HepG2 (cell line): ENCODE data around the gene TMED6. TPM values are rescaled to one million over a fixed set of nuclear protein-coding genes. Genes with fewer than 3 reads are reported as not detected.

ENCODE experiments used
- ATAC-seq: fragments of 200-7000 bp; cut with Tn5 transposase; 3 replicates; pipeline ENCODE4 v1.9.1; 2020; ENCODE audit warnings: mild to moderate bottlenecking, moderate library complexity
- BruUV-seq: library from RNA; stranded (reverse); fragments of 400-500 nt; replicated peaks from 2 replicates; lab custom pipeline; 2021; lab: Mats Ljungman, UMichigan
- CTCF ChIA-PET: fragments of 300-600 bp; formaldehyde crosslinking; extraction: SDS; loops from one replicate; lab custom pipeline; 2021; ENCODE audit warnings: low total read pairs, inconsistent platforms, low intra/inter-chr PET ratio; lab: Yijun Ruan, JAX
- POLR2A ChIA-PET: fragments of 350-600 bp; sonication (Branson Sonifier 250); formaldehyde crosslinking; loops from one replicate; lab custom pipeline; 2020; ENCODE audit warnings: antibody characterized with exemption, inconsistent platforms; lab: Yijun Ruan, JAX
- DNase-seq: peaks from one replicate; pipeline ENCODE4 v3.0.0-alpha.2; 2015; ENCODE audit warnings: low spot score
- FAIRE-seq: peaks from 3 replicates; lab custom pipeline; 2011; peaks lifted over from hg19 to GRCh38; lab: Jason Lieb, UNC
- H2AFZ ChIP-seq: one replicate; pipeline ENCODE4 v1.6.1; 2011; ENCODE audit warnings: low read length, inconsistent platforms
- H3K27ac ChIP-seq: fragments of 300-600 bp; 3 replicates; pipeline ENCODE4 v1.8.0; 2011; ENCODE audit warnings: mixed run types, mild to moderate bottlenecking, mixed read lengths, low read length, inconsistent platforms; ENCODE audit not compliant: insufficient read depth; ENCODE audit errors: extremely low read length
- H3K27me3 ChIP-seq, 2 experiments: fragments of 200-600 bp in 1 of 2; 2 replicates in 1 of 2; 3 replicates in 1 of 2; pipeline versions ENCODE4 v1.6.0 to v1.8.0; 2011; ENCODE audit warnings: low read length in 2 of 2, mild to moderate bottlenecking in 2 of 2, moderate library complexity in 2 of 2, inconsistent platforms in 1 of 2; ENCODE audit not compliant: insufficient read depth in 2 of 2, control insufficient read depth in 1 of 2
- H3K36me3 ChIP-seq, 2 experiments: fragments of 200-600 bp in 1 of 2; replicated peaks in 1 of 2; 2 replicates in 1 of 2; 3 replicates in 1 of 2; pipeline versions ENCODE4 v1.5.1 to v1.8.0; 2011; ENCODE audit warnings: low read length in 2 of 2, inconsistent platforms in 1 of 2; ENCODE audit not compliant: insufficient read depth in 2 of 2, control insufficient read depth in 1 of 2
- H3K4me1 ChIP-seq: 2 replicates; pipeline ENCODE4 v1.5.1; 2012; ENCODE audit warnings: low read length, inconsistent platforms; ENCODE audit not compliant: insufficient read depth
- H3K4me2 ChIP-seq: 2 replicates; pipeline ENCODE4 v1.6.0; 2011; ENCODE audit warnings: low read depth, low read length, inconsistent platforms
- H3K4me3 ChIP-seq, 3 experiments: fragments of 200-600 bp in 1 of 3; sonication (generic), shearing (Covaris generic) in 1 of 3; replicated peaks in 1 of 3; 2 replicates each; pipeline ENCODE4 v1.5.1; 2011 to 2016; ENCODE audit warnings: low read length in 3 of 3, inconsistent platforms in 2 of 3, low read depth in 2 of 3, mild to moderate bottlenecking in 2 of 3, control low read depth in 1 of 3, mixed read lengths in 1 of 3; ENCODE audit not compliant: insufficient read depth in 1 of 3
- H3K79me2 ChIP-seq: one replicate; pipeline ENCODE4 v1.6.1; 2011; ENCODE audit warnings: low read length, inconsistent platforms; ENCODE audit not compliant: insufficient read depth
- H3K9ac ChIP-seq: 2 replicates; pipeline ENCODE4 v1.6.0; 2011; ENCODE audit warnings: mild to moderate bottlenecking, low read depth, low read length, inconsistent platforms; ENCODE audit not compliant: insufficient read depth
- H3K9me3 ChIP-seq: 2 replicates; pipeline ENCODE4 v1.5.1; 2012; ENCODE audit warnings: mild to moderate bottlenecking, low read length
- H4K20me1 ChIP-seq: 2 replicates; pipeline ENCODE4 v1.6.0; 2011; ENCODE audit warnings: inconsistent platforms, mild to moderate bottlenecking, low read length, moderate library complexity; ENCODE audit not compliant: insufficient read depth
- AGO1 ChIP-seq: fragments of 200-400 bp; formaldehyde crosslinking; IDR thresholded peaks from 2 replicates; pipeline ENCODE4 v1.6.1; 2017; ENCODE audit warnings: mild to moderate bottlenecking, low read depth, low read length, moderate library complexity; ENCODE audit not compliant: poor library complexity, severe bottlenecking
- AGO2 ChIP-seq: fragments of 200-400 bp; formaldehyde crosslinking; optimal IDR thresholded peaks from 2 replicates; pipeline ENCODE3; 2017; ENCODE audit warnings: mild to moderate bottlenecking, low read depth, low read length, moderate library complexity
- ASH2L ChIP-seq: fragments of 300-600, 200-600 bp; sonication (generic); IDR thresholded peaks from 2 replicates; pipeline ENCODE4 v1.7.0; 2017; ENCODE audit warnings: low read depth, mild to moderate bottlenecking, moderate library complexity, mixed read lengths, low read length; ENCODE audit not compliant: insufficient read length
- ESRRA ChIP-seq: sonication (generic); formaldehyde crosslinking; IDR thresholded peaks from 2 replicates; pipeline ENCODE4 v1.5.1; 2020; ENCODE audit warnings: mild to moderate bottlenecking, low read depth, missing genetic modification reagents
- FOXK2 ChIP-seq: fragments of 450-650 bp; IDR thresholded peaks from 2 replicates; pipeline ENCODE4 v1.6.1; 2016
- HNF4A ChIP-seq: sonication (generic); formaldehyde crosslinking; IDR thresholded peaks from 2 replicates; pipeline ENCODE4 v1.4.0; 2020; ENCODE audit warnings: missing genetic modification reagents
- KLF15 ChIP-seq: sonication (generic); formaldehyde crosslinking; IDR thresholded peaks from 2 replicates; pipeline ENCODE4 v1.8.1; 2023; ENCODE audit warnings: borderline replicate concordance, mild to moderate bottlenecking, inconsistent platforms, missing genetic modification reagents, mixed read lengths
- LCORL ChIP-seq, 2 experiments: fragments of 450-650 bp in 1 of 2; sonication (generic) in 1 of 2; formaldehyde crosslinking in 1 of 2; IDR thresholded peaks; 2 replicates each; pipeline versions ENCODE4 v1.5.0 to v1.6.1; 2017 to 2020; ENCODE audit warnings: antibody characterized with exemption in 1 of 2, missing genetic modification reagents in 1 of 2
- MAFG ChIP-seq: sonication (generic); formaldehyde crosslinking; IDR thresholded peaks from 2 replicates; pipeline ENCODE4 v1.5.1; 2020; ENCODE audit warnings: mild to moderate bottlenecking, missing genetic modification reagents
- NONO ChIP-seq, 2 experiments: fragments of 450-650 bp in 1 of 2; sonication (generic) in 1 of 2; formaldehyde crosslinking in 1 of 2; IDR thresholded peaks in 1 of 2; conservative IDR thresholded peaks in 1 of 2; 2 replicates each; pipeline versions ENCODE4 v1.6.1 to v1.8.0; 2017 to 2022; ENCODE audit warnings: mild to moderate bottlenecking in 1 of 2, missing genetic modification reagents in 1 of 2, moderate library complexity in 1 of 2
- NR2F1 ChIP-seq, 2 experiments: fragments of 450-650 bp in 1 of 2; formaldehyde crosslinking in 1 of 2; IDR thresholded peaks; 2 replicates each; pipeline versions ENCODE4 v1.5.0 to v1.6.1; 2016 to 2020; ENCODE audit warnings: mild to moderate bottlenecking in 1 of 2, missing compliant biosample characterization in 1 of 2, missing genetic modification reagents in 1 of 2, moderate library complexity in 1 of 2
- ONECUT2 ChIP-seq: sonication (generic); formaldehyde crosslinking; IDR thresholded peaks from 2 replicates; pipeline ENCODE4 v1.4.0; 2020; ENCODE audit warnings: missing genetic modification reagents
- PHB2 ChIP-seq: fragments of 450-650 bp; IDR thresholded peaks from 2 replicates; pipeline ENCODE4 v1.6.1; 2018; ENCODE audit not compliant: partially characterized antibody
- RBFOX2 ChIP-seq: fragments of 200-400 bp; formaldehyde crosslinking; IDR thresholded peaks from 2 replicates; pipeline ENCODE4 v1.6.1; 2017; ENCODE audit warnings: low read depth, mild to moderate bottlenecking, low read length
- TAF1 ChIP-seq: sonication (generic); formaldehyde crosslinking; IDR thresholded peaks from 2 replicates; pipeline ENCODE4 v1.4.0; 2020; ENCODE audit warnings: missing genetic modification reagents
- ZNF329 ChIP-seq: sonication (generic); formaldehyde crosslinking; IDR thresholded peaks from 2 replicates; pipeline ENCODE4 v1.9.0; 2021; ENCODE audit warnings: low read depth, mild to moderate bottlenecking, missing genetic modification reagents
- ZNF850 ChIP-seq: sonication (generic); formaldehyde crosslinking; conservative IDR thresholded peaks from 2 replicates; pipeline ENCODE4 v1.9.0; 2021; ENCODE audit warnings: mild to moderate bottlenecking, missing genetic modification reagents
- WGBS: methylation state at CpG from one replicate; pipeline ENCODE4 v1.1.6; 2017; ENCODE audit warnings: low lambda C conversion rate; 5-methylcytosine and 5-hydroxymethylcytosine counted together
- in situ Hi-C: cut with HindIII; loops from 2 replicates; pipeline ENCODE4 v1.10.0; 2017; ENCODE audit warnings: low pct_unique_long_range_greater_than_20kb; ENCODE audit not compliant: extremely low pct_ligation_motif_present
- intact Hi-C: fragments of 100-400 bp; cut with micrococcal nuclease; formaldehyde crosslinking; loops from one replicate; pipeline ENCODE4 v1.10.0; 2022; ENCODE audit not compliant: unreplicated experiment
- polyA plus RNA-seq, 8 experiments: library from polyadenylated mRNA; depleted of rRNA in 3 of 8; stranded (reverse) in 7 of 8; unstranded in 1 of 8; fragments of >200 nt; fragmentation: Illumina TruSeq in 4 of 8; extraction: Trizol in 4 of 8; gene quantifications; 2 replicates each; pipeline versions ENCODE4 v1.2.1 to v1.2.3, GENCODE V29; 2011 to 2016; ENCODE audit warnings: low read depth in 4 of 8, missing spikeins in 1 of 8, mixed read lengths in 1 of 8; ENCODE audit not compliant: insufficient read depth in 1 of 8
- total RNA-seq, 5 experiments: library from RNA; depleted of rRNA; stranded (reverse); fragments of >200 nt; fragmentation: Illumina TruSeq; extraction: Trizol; gene quantifications; 2 replicates each; pipeline ENCODE4 v1.2.3, GENCODE V29; 2016; ENCODE audit warnings: low read depth in 1 of 5
- TF ChIP-seq, protein P1 (sequence below): sonication (generic); formaldehyde crosslinking; IDR thresholded peaks from 2 replicates; pipeline ENCODE4 v1.8.0; 2022; ENCODE audit warnings: missing genetic modification reagents, mild to moderate bottlenecking, borderline replicate concordance

Gene TMED6
- total and polyA plus RNA-seq, 2 of the 13 experiments (the other 11 are each of a cell fraction or from before 2014, with no cell fraction given): 9.8 to 14.4 TPM

DNA sequence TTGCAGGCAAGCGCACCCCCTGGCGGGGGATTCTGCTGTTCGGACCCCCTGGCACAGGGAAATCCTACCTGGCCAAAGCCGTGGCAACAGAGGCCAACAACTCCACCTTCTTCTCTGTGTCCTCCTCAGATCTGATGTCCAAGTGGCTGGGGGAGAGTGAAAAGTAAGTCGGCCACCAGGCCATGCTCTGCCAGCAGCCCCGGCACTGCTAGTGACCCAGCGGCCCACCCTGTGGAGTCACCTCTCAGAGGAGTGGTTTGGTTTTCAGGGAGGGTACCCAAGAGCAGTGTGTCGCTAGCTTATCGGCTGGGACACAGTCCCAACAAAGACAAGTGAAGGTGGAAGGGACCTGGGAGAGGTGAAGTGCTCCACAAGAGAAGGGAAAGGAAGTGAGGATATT lies 32.2 kb downstream of the TMED6 start:
- no peak overlapping the region for H3K27ac ChIP-seq
- H3K4me3 ChIP-seq: no peak overlapping the region
- peaks cover 4% of the 10 kb centered on the region; the same call in 1 of the 2 replicates for H4K20me1 ChIP-seq
- peaks cover 11% of the 10 kb centered on the region for H3K79me2 ChIP-seq
- no peak for FAIRE-seq
- no peak overlapping the region for H2AFZ ChIP-seq
- no peaks in the 10 kb centered on the region for H3K9me3 ChIP-seq
- H3K4me1 ChIP-seq: peaks cover 13% of the 10 kb centered on the region
- in situ Hi-C loops: no loop called here
- TF ChIP-seq NONO (IDR thresholded peaks at IDR 0.05) (no peak), NONO (CRISPR knock-in tag; conservative IDR thresholded peaks at IDR 0.05) (0 out of 2 replicates have a peak, but pooled peaks have one; percentile 7), ZNF329 (CRISPR knock-in tag) (no peak), PHB2 (no peak)
- TF ChIP-seq, all 625 proteins: peak for 1
- peaks cover 59 to 88% of the 10 kb centered on the region in 2 experiments for H3K36me3 ChIP-seq
- no TSS peak for BruUV-seq
- ChIA-PET POLR2A (no interaction called here), CTCF (no interaction called here)
- over 99% methylated on average over 9 of the region's 9 CpGs for WGBS
- no peak overlapping the region for H3K4me2 ChIP-seq
- H3K27me3 ChIP-seq: no peaks in the 10 kb centered on the region
- H3K9ac ChIP-seq: no peak overlapping the region
- no peak for ATAC-seq
- intact Hi-C loops: no loop called here
- no peak for DNase-seq

DNA sequence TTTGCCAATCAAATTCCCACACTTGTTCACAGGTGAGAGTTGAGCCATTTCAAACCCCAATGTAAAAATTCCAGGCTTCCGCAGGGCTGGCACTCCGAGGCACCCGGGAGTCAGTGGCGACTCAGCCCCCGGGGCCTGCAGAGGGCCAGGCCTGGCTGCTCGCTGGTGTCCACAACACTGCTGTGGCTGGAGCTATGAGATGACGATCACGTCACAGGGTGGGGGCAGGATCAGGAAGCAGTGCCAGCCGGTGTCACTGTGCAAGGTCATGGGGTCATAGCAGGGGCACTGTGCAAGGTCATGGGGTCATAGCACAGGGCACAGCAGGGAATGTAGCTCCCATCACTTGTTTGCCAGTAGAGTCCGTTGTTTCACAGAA lies 32.7 kb downstream of the TMED6 start:
- Histone ChIP-seq H3K36me3 (peaks cover 58 to 83% of the 10 kb centered on the region in 2 experiments), H4K20me1 (peaks cover 4% of the 10 kb centered on the region; the same call in 1 of the 2 replicates), H3K27me3 (no peaks in the 10 kb centered on the region), H2AFZ (no peak overlapping the region), H3K4me2 (no peak overlapping the region), H3K9ac (no peak overlapping the region), H3K4me3 (no peak overlapping the region), H3K4me1 (peaks cover 8% of the 10 kb centered on the region; the same call in 1 of the 2 replicates), H3K9me3 (no peaks in the 10 kb centered on the region), H3K79me2 (peaks cover 8% of the 10 kb centered on the region), H3K27ac (no peak overlapping the region)
- FAIRE-seq (no peak), DNase-seq (no peak), ATAC-seq (peak; percentile 8)
- ChIA-PET POLR2A (no interaction called here), CTCF (no interaction called here)
- 90% methylated on average over 7 of the region's 10 CpGs for WGBS
- BruUV-seq: no TSS peak
- intact Hi-C loops: no loop called here
- in situ Hi-C loops: no loop called here
- TF ChIP-seq NONO (IDR thresholded peaks at IDR 0.05) (no peak), NONO (CRISPR knock-in tag; conservative IDR thresholded peaks at IDR 0.05) (0 out of 2 replicates have a peak, but pooled peaks have one; percentile 23), RBFOX2 (peak; percentile 49), AGO1 (peak; percentile 56), ASH2L (no peak), KLF15 (CRISPR knock-in tag) (no peak), ESRRA (CRISPR knock-in tag) (peak; percentile 75), NR2F1 (CRISPR knock-in tag; IDR thresholded peaks at IDR 0.05) (peak in 1 of 2 experiments; percentile 23; a peak in 1 of 4 replicates), ZNF850 (CRISPR knock-in tag) (no peak), ONECUT2 (CRISPR knock-in tag) (no peak), LCORL (IDR thresholded peaks at IDR 0.05) (no peak), LCORL (CRISPR knock-in tag; IDR thresholded peaks at IDR 0.05) (no peak), TAF1 (CRISPR knock-in tag) (no peak), HNF4A (CRISPR knock-in tag) (peak; percentile 7; the same call in 1 of the 2 replicates), MAFG (no peak), AGO2 (peak; percentile 85), FOXK2 (no peak)
- TF ChIP-seq, protein P1, sequence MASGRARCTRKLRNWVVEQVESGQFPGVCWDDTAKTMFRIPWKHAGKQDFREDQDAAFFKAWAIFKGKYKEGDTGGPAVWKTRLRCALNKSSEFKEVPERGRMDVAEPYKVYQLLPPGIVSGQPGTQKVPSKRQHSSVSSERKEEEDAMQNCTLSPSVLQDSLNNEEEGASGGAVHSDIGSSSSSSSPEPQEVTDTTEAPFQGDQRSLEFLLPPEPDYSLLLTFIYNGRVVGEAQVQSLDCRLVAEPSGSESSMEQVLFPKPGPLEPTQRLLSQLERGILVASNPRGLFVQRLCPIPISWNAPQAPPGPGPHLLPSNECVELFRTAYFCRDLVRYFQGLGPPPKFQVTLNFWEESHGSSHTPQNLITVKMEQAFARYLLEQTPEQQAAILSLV (CRISPR knock-in tag): 0 out of 2 replicates have a peak, but pooled peaks have one; percentile 20
